ENCODE measurements around the gene CSN1S1.

DNA sequence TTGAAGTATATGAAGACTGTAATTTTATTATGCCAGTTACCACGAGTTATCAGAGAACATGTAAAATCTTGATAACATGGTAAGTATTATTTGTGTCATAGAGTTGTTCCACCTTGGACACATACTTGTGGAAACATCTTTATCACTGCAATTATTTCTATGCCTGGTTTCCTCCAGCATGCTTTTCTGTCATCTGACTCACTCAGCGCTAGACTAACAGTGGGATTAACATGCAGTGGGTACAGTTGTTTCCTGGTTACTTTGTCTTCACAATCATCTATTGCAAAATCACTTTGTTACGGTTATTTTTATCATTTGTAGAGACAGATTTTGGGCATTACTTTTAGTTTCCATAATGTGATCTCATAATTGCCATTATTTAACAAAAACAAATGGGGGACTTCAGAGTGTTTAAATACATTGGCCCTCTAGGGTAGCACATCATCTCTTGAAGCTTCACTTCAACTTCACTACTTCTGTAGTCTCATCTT lies 64.7 kb downstream of the CSN1S1 start, which contains the start of gene STATH:
- no peak for TF ChIP-seq CTCF (IDR thresholded peaks at IDR 0.05; ENCODE audit: low read depth, low read length)
- TF ChIP-seq POLR2A (IDR thresholded peaks at IDR 0.05; ENCODE audit: extremely low read depth, insufficient read length): no peak
